ENCODE measurements around the gene RUBCNL.

- TF ChIP-seq CTCF (IDR thresholded peaks at IDR 0.05; ENCODE audit: low read length) (no peak), EZH2 (optimal IDR thresholded peaks at IDR 0.05; ENCODE audit: low read depth, low read length) (no peak)
Observed at GRCh38 chr13:46347277-46347676, 39.8 kb downstream of the RUBCNL start.
